ENCODE results near the gene KDM1B. TPM values are rescaled to one million over a fixed set of nuclear protein-coding genes. Genes with fewer than 3 reads are reported as not detected.

The KDM1B gene
- total RNA-seq, 1 donor from 2014 or later: 16.9 TPM

DNA sequence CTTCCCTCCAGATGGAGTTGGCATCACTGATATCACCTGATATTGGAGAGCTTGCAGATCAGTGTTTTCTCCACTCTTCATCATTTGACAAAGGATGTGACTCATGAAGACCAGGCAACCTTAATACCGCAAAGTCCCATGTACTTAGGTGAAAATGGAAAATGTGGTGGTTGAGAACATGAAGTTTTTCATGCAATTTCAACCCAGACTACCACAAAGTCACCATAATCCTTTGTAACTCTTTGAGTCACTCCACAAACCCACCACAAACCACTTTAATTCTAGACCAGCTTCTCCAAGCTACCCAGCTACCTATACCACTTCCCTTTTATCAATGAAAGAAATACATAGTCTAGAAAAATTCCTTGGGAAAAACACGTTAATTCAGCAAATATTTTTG is 39.9 kb upstream of the KDM1B start:
- DNase-seq (ENCODE audit: low spot score): no peak
- no peak overlapping the region for H3K4me2 ChIP-seq
- H3K4me3 Mint-ChIP-seq: no peak overlapping the region
- H3K27me3 Mint-ChIP-seq (ENCODE audit: insufficient read depth, low read depth): peaks cover 2% of the 10 kb centered on the region
- H3K9ac ChIP-seq: no peak overlapping the region
- no peak overlapping the region for H2AFZ ChIP-seq (replicated peaks)
- no peaks in the 10 kb centered on the region for H4K20me1 ChIP-seq (ENCODE audit: low read depth)
- no peaks in the 10 kb centered on the region for H3K27me3 ChIP-seq
- H3K9me3 Mint-ChIP-seq: no peaks in the 10 kb centered on the region
- H3F3A ChIP-seq (ENCODE audit: low read depth): no peaks in the 10 kb centered on the region
- no peak overlapping the region for H3K27ac Mint-ChIP-seq
- no peaks in the 10 kb centered on the region for H3K4me1 Mint-ChIP-seq
- H3K4me1 ChIP-seq: no peaks in the 10 kb centered on the region
- H3K36me3 ChIP-seq: no peaks in the 10 kb centered on the region
- H3K79me2 ChIP-seq (ENCODE audit: low read depth): no peaks in the 10 kb centered on the region
- no peak overlapping the region for H3K27ac ChIP-seq
- TF ChIP-seq, protein P1, sequence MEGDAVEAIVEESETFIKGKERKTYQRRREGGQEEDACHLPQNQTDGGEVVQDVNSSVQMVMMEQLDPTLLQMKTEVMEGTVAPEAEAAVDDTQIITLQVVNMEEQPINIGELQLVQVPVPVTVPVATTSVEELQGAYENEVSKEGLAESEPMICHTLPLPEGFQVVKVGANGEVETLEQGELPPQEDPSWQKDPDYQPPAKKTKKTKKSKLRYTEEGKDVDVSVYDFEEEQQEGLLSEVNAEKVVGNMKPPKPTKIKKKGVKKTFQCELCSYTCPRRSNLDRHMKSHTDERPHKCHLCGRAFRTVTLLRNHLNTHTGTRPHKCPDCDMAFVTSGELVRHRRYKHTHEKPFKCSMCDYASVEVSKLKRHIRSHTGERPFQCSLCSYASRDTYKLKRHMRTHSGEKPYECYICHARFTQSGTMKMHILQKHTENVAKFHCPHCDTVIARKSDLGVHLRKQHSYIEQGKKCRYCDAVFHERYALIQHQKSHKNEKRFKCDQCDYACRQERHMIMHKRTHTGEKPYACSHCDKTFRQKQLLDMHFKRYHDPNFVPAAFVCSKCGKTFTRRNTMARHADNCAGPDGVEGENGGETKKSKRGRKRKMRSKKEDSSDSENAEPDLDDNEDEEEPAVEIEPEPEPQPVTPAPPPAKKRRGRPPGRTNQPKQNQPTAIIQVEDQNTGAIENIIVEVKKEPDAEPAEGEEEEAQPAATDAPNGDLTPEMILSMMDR (IDR thresholded peaks at IDR 0.05): no peak
- TF ChIP-seq EZH2phosphoT487 (IDR thresholded peaks at IDR 0.05) (no peak), EZH2 (IDR thresholded peaks at IDR 0.05) (no peak)
- no peaks in the 10 kb centered on the region for H3K9me3 ChIP-seq (ENCODE audit: low read depth)
- H3K4me3 ChIP-seq: no peak overlapping the region
- no peaks in the 10 kb centered on the region for H3K36me3 Mint-ChIP-seq

DNA sequence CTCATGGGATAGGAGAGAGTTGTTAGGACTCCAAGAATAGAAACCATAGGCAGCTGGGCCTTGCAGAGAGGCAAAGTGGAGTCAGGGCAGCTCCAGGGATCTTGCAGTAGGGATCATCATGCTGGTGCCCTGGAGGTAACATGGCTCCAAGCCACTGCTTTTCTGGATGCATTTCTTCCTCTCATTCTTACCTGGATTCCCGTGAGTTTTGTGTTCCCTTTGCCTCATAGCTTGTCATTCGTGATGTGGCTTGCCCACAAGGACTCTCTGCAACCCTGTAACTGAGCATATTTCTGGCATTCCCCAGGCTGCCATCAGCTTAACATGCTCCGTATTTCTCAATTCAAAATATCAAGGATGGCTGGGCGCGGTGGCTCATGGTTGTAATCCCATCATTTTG is 38.1 kb upstream of the KDM1B start:
- H2AFZ ChIP-seq (replicated peaks): no peak overlapping the region
- H3K4me3 ChIP-seq: no peak overlapping the region
- no peaks in the 10 kb centered on the region for H3K4me1 ChIP-seq
- H3F3A ChIP-seq (ENCODE audit: low read depth): no peaks in the 10 kb centered on the region
- H3K36me3 ChIP-seq: no peaks in the 10 kb centered on the region
- no peak overlapping the region for H3K27ac ChIP-seq
- no peaks in the 10 kb centered on the region for H3K9me3 Mint-ChIP-seq
- peaks cover 7% of the 10 kb centered on the region for H3K27me3 Mint-ChIP-seq (ENCODE audit: insufficient read depth, low read depth)
- H3K27ac Mint-ChIP-seq: no peak overlapping the region
- H4K20me1 ChIP-seq (ENCODE audit: low read depth): no peaks in the 10 kb centered on the region
- no peak for DNase-seq (ENCODE audit: low spot score)
- no peaks in the 10 kb centered on the region for H3K4me1 Mint-ChIP-seq
- H3K36me3 Mint-ChIP-seq: no peaks in the 10 kb centered on the region
- no peak overlapping the region for H3K4me3 Mint-ChIP-seq
- peaks cover 10% of the 10 kb centered on the region for H3K27me3 ChIP-seq
- no peak overlapping the region for H3K9ac ChIP-seq
- H3K4me2 ChIP-seq: no peak overlapping the region
- TF ChIP-seq EZH2phosphoT487 (IDR thresholded peaks at IDR 0.05) (no peak), EZH2 (IDR thresholded peaks at IDR 0.05) (no peak)
- TF ChIP-seq, protein P1 (IDR thresholded peaks at IDR 0.05): no peak
- H3K79me2 ChIP-seq (ENCODE audit: low read depth): no peaks in the 10 kb centered on the region
- no peaks in the 10 kb centered on the region for H3K9me3 ChIP-seq (ENCODE audit: low read depth)

DNA sequence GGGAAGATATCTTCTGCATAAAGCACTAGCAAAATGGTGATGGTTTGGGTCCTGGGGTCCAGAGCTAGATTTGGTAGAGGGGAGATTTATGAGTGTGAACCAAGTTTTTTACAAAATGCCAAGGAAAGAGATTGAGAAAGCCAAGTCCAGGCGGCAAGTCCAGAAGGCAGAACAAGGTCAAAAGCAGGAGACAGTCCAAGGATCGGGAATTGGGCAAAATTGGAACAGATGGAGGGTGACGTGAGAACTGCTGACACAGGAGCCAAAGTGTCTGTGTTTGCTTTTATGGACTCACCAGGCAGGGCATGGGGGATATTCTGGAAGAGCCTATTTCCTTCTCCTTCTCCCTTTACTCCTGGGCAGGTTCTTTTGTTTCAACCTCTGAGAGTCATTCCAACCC is 36.9 kb upstream of the KDM1B start:
- Mint-ChIP-seq H3K9me3 (no peaks in the 10 kb centered on the region), H3K36me3 (no peaks in the 10 kb centered on the region), H3K4me3 (no peak overlapping the region), H3K4me1 (peaks cover 5% of the 10 kb centered on the region), H3K27ac (no peak overlapping the region), H3K27me3 (ENCODE audit: insufficient read depth, low read depth) (peaks cover 7% of the 10 kb centered on the region)
- no peaks in the 10 kb centered on the region for H3K36me3 ChIP-seq
- H3F3A ChIP-seq (ENCODE audit: low read depth): no peaks in the 10 kb centered on the region
- no peak for DNase-seq (ENCODE audit: low spot score)
- H3K27me3 ChIP-seq: peaks cover 22% of the 10 kb centered on the region
- H3K9ac ChIP-seq: no peak overlapping the region
- no peak overlapping the region for H3K4me3 ChIP-seq
- no peak overlapping the region for H3K27ac ChIP-seq
- TF ChIP-seq, protein P1 (IDR thresholded peaks at IDR 0.05): no peak
- TF ChIP-seq EZH2phosphoT487 (IDR thresholded peaks at IDR 0.05): no peak
- TF ChIP-seq EZH2 (IDR thresholded peaks at IDR 0.05): no peak
- no peaks in the 10 kb centered on the region for H3K9me3 ChIP-seq (ENCODE audit: low read depth)
- no peak overlapping the region for H3K4me2 ChIP-seq
- no peaks in the 10 kb centered on the region for H3K4me1 ChIP-seq
- H4K20me1 ChIP-seq (ENCODE audit: low read depth): no peaks in the 10 kb centered on the region
- no peaks in the 10 kb centered on the region for H3K79me2 ChIP-seq (ENCODE audit: low read depth)
- H2AFZ ChIP-seq (replicated peaks): no peak overlapping the region

All from neural progenitor cell (in vitro differentiated cells).